ENCODE results near the gene CLEC12A. TPM values are rescaled to one million over a fixed set of nuclear protein-coding genes. Genes with fewer than 3 reads are reported as not detected.

CLEC12A gene
- total RNA-seq, 1 donor from 2014 or later = not detected

GRCh38 chr12:10033783-10034545 is 62.8 kb downstream of the CLEC12A start:
- no peaks in the 10 kb centered on the region for H3K27me3 Mint-ChIP-seq (ENCODE audit: low read depth)
- H3K27ac Mint-ChIP-seq = no peak overlapping the region
- TF ChIP-seq CTCF (IDR thresholded peaks at IDR 0.05; ENCODE audit: unreplicated experiment) = peak; percentile 74
- no peaks in the 10 kb centered on the region for H3K36me3 Mint-ChIP-seq
- H3K4me1 Mint-ChIP-seq = peaks cover 2% of the 10 kb centered on the region
- H3K4me3 Mint-ChIP-seq = no peak overlapping the region
- no peak for DNase-seq (ENCODE audit: low spot score in 2 of 2, unreplicated experiment in 2 of 2)
- no peaks in the 10 kb centered on the region for H3K9me3 Mint-ChIP-seq

Other genes with a start within 250 kb of the CLEC12A start
- not detected in 3 replicates for gene CLECL1, start 238.3 kb upstream of the CLEC12A start, total RNA-seq
- gene CD69, start 210.5 kb upstream of the CLEC12A start, total RNA-seq = 0.40 to 0.78 TPM (median 0.43 TPM) in 3 replicates
- not detected in 3 replicates for gene KLRF1, start 143.9 kb upstream of the CLEC12A start, total RNA-seq
- not detected in 3 replicates for gene CLEC2B, start 102.1 kb upstream of the CLEC12A start, total RNA-seq
- gene KLRF2, start 89.9 kb upstream of the CLEC12A start, total RNA-seq = not detected in 3 replicates
- 0.29 TPM in 1 of 3 replicates, not detected in the others for gene CLEC2A, start 39.0 kb upstream of the CLEC12A start, total RNA-seq
- 0.18 to 0.51 TPM (median 0.34 TPM) in 3 replicates for gene CLEC1B, start 27.7 kb downstream of the CLEC12A start, total RNA-seq
- not detected in 3 replicates for gene CLEC12B, start 39.2 kb downstream of the CLEC12A start, total RNA-seq
- gene CLEC9A, start 59.3 kb downstream of the CLEC12A start, total RNA-seq = not detected in 3 replicates
- 0.32 to 0.51 TPM (median 0.49 TPM) in 3 replicates for gene CLEC1A, start 127.6 kb downstream of the CLEC12A start, total RNA-seq
- 0.11 TPM in 1 of 3 replicates, not detected in the others for gene CLEC7A, start 158.8 kb downstream of the CLEC12A start, total RNA-seq
- gene OLR1, start 200.7 kb downstream of the CLEC12A start, total RNA-seq = 1.3 to 1.7 TPM (median 1.4 TPM) in 3 replicates
- gene TMEM52B, start 207.6 kb downstream of the CLEC12A start, total RNA-seq = 0.97 to 1.6 TPM (median 1.1 TPM) in 3 replicates
- 100 to 105 TPM (median 104 TPM) in 3 replicates for gene GABARAPL1, start 241.5 kb downstream of the CLEC12A start, total RNA-seq